SHP77 (cell line): ENCODE results near the gene CAST.

Source experiments
- DNase-seq, 2 experiments: peaks; one replicate each; lab custom pipeline; 2025; lab: John Stamatoyannopoulos, UW

Gene CAST

DNA sequence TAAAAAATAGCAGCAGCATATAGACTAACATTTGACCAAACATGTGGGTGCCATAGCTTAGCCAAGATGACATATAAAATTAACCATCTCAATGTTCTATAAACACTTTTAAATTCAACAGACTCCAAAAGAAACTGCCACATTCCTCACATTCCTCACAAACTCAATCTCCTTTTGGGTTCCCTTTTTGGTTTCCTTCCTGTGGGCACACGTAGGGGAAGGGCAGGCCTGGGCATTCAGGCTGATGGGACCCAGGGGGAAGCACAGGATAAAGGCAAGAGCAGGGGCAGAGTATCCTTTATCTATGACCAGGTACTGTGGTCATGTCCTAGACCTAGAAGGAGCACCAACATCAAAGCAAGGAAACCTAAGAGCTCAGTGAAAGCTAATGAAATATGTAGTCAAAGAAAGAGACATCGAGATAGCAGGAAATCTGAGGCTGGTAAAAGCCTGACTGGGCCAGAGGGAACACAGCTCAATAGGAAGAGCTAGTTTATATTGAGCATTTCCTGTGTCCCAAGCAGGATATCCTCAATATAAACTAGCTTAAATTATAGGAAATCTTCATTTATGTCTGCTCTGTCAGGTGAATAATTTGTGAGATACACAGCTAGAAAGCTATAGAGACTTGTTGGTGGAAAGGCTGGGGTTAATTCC, 159.2 kb downstream of the CAST start:
- no peak for DNase-seq

DNA sequence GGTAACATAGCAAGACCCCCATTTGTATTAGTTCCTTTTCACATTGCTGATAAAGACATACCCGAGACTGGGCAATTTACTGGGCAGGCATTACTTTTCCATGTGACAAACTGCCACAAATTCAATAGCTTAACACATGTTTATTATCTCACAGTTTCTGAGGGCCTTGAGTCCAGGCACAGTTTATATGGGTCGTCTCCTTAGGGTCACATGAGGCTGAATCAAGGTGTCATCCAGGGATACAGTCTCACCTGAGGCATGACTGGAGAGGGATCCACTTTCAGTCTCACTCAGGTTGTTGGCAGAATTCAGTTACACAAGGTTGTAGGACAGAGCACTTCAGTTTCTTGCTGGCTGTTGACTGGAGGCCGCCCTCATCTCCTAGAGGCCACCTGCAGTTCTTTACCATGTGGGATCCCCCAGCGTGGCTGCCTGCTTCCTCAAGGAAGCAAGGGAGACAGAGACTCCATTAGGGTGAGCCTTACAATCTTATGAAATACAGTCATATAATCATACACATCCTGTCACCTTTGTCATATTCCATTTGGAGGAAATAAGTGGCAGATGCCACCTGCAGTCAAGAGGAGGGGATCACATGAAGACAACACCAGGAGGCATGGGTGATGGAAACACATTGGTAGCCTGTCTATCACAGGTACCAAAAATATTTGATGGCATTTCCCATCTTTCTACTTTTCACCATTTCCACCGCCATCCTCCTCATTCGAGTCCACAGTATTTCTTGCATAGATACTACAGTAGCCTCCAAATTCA, 160.7 kb downstream of the CAST start:
- DNase-seq: no peak

DNA sequence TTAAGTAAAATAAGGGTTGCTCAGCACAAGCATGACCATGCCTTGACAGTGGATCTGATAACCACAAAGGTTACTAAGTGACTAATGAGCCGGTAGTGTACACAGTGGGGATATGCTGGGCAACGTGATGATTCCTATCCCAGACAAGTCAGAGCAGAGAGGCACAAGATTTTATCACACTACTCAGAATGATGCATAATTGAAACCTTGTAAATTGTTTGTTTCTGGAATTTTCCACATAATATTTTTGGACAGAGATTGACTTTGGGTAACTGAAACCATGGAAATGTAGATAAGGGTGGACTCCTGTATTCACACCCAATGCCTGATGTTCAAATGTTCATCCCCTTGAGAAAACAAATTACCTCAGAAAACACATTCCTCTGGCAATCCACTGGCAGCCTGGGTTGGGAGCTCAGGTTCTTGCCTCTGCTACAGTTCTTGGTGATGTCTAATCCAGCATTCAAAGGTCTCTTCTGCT, 161.8 kb downstream of the CAST start:
- DNase-seq: no peak
